Loucy (cell line): Measurements from ENCODE around the gene P2RX4.

Source experiments
- CTCF ChIP-seq: fragments of 200-600 bp; sonication (generic); conservative IDR thresholded peaks from 2 replicates; pipeline ENCODE4 v1.5.1; 2014; ENCODE audit warnings: mild to moderate bottlenecking, antibody characterized with exemption, low read length
- EZH2phosphoT487 ChIP-seq: fragments of 200-600 bp; IDR thresholded peaks from 2 replicates; pipeline ENCODE4 v1.6.1; 2018; ENCODE audit warnings: antibody characterized with exemption, mild to moderate bottlenecking, moderate library complexity, borderline replicate concordance

GRCh38 chr12:121224591-121224990 lies 14.7 kb downstream of the P2RX4 start:
- TF ChIP-seq CTCF = no peak
- no peak for TF ChIP-seq EZH2phosphoT487
